Pancreas (tissue), 10 donors: ENCODE results near the gene FAM25A. TPM values are rescaled to one million over a fixed set of nuclear protein-coding genes. Genes with fewer than 3 reads are reported as not detected.

ENCODE experiments used
- ATAC-seq, 4 donors: fragments of 200-7000 bp; cut with Tn5 transposase; one replicate each; pipeline versions ENCODE4 v1.8.0 to v1.9.1; 2020; ENCODE audit warnings: mild to moderate bottlenecking in 4 of 4, moderate library complexity in 4 of 4
- DNase-seq, 6 donors: peaks; one replicate each; pipeline ENCODE4 v3.0.0-alpha.2; 2020
- FAIRE-seq: peaks from 2 replicates; lab custom pipeline; 2012; peaks lifted over from hg19 to GRCh38; lab: Jason Lieb, UNC
- H3K27ac ChIP-seq, 4 donors: fragments of 200-600 bp; sonication (generic); 1 replicate in 3 of 4; 2 replicates in 1 of 4; pipeline versions ENCODE4 v1.5.0 to v1.8.0; 2020
- H3K27me3 ChIP-seq, 4 donors: fragments of 200-600 bp; one replicate each; pipeline ENCODE4 v1.8.0; 2021
- H3K36me3 ChIP-seq, 3 donors: fragments of 200-600 bp; sonication (generic) in 1 of 3; one replicate each; pipeline versions ENCODE4 v1.5.0 to v1.8.0; 2020 to 2021
- H3K4me1 ChIP-seq, 3 donors: fragments of 200-600 bp; one replicate each; pipeline ENCODE4 v1.8.0; 2021
- H3K4me3 ChIP-seq, 4 donors: fragments of 200-600 bp; sonication (generic) in 2 of 4; one replicate each; pipeline versions ENCODE4 v1.5.0 to v1.8.0; 2020 to 2021
- H3K9me3 ChIP-seq, 4 donors: fragments of 200-600 bp; one replicate each; pipeline ENCODE4 v1.8.0; 2021
- WGBS, 2 donors: extraction: QIAGEN DNeasy Blood & Tissue Kit; methylation state at CpG; one replicate each; pipeline ENCODE4 v1.1.7; 2013; 5-methylcytosine and 5-hydroxymethylcytosine counted together
- intact Hi-C, 3 donors: fragments of 100-400 bp; cut with DNase I; formaldehyde crosslinking; loops; one replicate each; pipeline versions ENCODE4 v1.11.1 to v1.14.2; 2022
- polyA plus RNA-seq, 2 donors: library from polyadenylated mRNA; stranded (reverse); fragments of 200-250 nt; gene quantifications; one replicate each; pipeline ENCODE4 v1.2.3, GENCODE V29; 2013
- total RNA-seq, 6 donors: library from RNA; stranded (reverse); fragmentation: NEBNext Ultra II Directional in 4 of 6; extraction: Animal tissue kit (Norgen Biotek cat#: 25700) in 4 of 6; gene quantifications; one replicate each; pipeline versions ENCODE4 v1.2.1 to v1.2.4, GENCODE V29; 2021 to 2023
- TF ChIP-seq, protein P1 (sequence below), 4 donors: fragments of 200-600 bp; sonication (generic) in 3 of 4; IDR thresholded peaks; one replicate each; pipeline versions ENCODE4 v1.5.0 to v1.8.0; 2021; ENCODE audit warnings: antibody characterized with exemption in 4 of 4
- donor health status: healthy with polysubstance abuse.
- donor health status: DM: no; HTN: no; CAD: no; lungs with moderate emphysema.
- donor health status: DM: no; HTN: no; CAD: no.
- donor health status: control.
- donor health status: control.
- donor health status: Bipolar disorder and iron deficiency.
- donor health status: DM: yes; HTN: yes; CAD: no.
- donor health status: DM: no; HTN: no; CAD: no.
- donor health status: DM: no; HTN: no; CAD: no.
- donor health status: DM: yes; HTN: yes; CAD: no.

FAM25A gene
- total and polyA plus RNA-seq, 8 donors: 1.0 TPM; not detected in 7

DNA sequence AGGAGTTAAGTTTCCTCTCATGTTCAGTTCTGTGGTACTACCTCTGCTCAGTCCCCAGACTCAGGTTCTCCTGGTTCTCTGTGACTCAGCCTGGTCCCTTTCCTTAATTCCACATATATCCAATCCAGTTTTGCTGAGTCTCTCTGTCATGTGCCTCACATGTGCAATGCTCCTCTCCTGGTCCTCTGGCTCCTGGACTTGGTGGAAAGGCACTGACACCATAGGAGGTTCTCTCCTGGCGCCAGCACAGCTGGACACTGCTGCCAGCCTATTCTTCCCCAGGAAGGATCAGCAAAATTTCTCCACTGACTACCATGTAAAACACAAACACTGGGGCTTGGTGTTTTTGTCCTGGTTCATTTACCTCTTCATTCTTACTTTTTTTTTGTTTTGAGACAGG is 46.8 kb downstream of the FAM25A start:
- no peak overlapping the region for H3K4me3 ChIP-seq
- no peaks in the 10 kb centered on the region for H3K27me3 ChIP-seq
- TF ChIP-seq, protein P1, sequence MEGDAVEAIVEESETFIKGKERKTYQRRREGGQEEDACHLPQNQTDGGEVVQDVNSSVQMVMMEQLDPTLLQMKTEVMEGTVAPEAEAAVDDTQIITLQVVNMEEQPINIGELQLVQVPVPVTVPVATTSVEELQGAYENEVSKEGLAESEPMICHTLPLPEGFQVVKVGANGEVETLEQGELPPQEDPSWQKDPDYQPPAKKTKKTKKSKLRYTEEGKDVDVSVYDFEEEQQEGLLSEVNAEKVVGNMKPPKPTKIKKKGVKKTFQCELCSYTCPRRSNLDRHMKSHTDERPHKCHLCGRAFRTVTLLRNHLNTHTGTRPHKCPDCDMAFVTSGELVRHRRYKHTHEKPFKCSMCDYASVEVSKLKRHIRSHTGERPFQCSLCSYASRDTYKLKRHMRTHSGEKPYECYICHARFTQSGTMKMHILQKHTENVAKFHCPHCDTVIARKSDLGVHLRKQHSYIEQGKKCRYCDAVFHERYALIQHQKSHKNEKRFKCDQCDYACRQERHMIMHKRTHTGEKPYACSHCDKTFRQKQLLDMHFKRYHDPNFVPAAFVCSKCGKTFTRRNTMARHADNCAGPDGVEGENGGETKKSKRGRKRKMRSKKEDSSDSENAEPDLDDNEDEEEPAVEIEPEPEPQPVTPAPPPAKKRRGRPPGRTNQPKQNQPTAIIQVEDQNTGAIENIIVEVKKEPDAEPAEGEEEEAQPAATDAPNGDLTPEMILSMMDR (IDR thresholded peaks at IDR 0.05): no peak
- H3K36me3 ChIP-seq: peaks cover 5 to 22% (median 12%) of the 10 kb centered on the region in 3 donors
- FAIRE-seq (no peak), ATAC-seq (no peak), DNase-seq (no peak)
- no peaks in the 10 kb centered on the region for H3K4me1 ChIP-seq
- WGBS, 2 donors: 98 to 100% methylated on average over 1 of the region's 1 CpG
- H3K27ac ChIP-seq: no peak overlapping the region
- intact Hi-C loops: no loop called here
- H3K9me3 ChIP-seq: no peaks in the 10 kb centered on the region

DNA sequence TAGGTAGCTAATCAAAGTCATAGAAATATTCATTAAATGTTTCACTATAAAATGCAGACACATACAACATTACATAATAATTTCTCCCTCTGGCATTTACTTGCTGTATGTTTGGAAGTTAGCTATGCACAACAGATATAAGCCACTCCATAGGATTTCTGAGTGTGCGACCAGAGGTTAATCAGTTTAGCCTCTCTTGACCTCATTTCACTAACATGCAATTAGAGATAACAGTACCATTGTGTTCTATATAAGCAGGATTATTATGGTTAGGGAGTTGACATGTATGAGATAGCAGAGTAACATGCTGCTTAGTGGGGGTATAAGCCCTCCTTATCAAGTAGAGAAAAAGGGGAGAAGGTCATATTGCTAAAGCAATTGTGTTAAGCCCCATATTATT is 48.2 kb downstream of the FAM25A start:
- peaks cover 5 to 22% (median 11%) of the 10 kb centered on the region in 3 donors for H3K36me3 ChIP-seq
- H3K4me1 ChIP-seq: no peaks in the 10 kb centered on the region
- no peaks in the 10 kb centered on the region for H3K27me3 ChIP-seq
- ATAC-seq (no peak), FAIRE-seq (no peak), DNase-seq (no peak)
- H3K9me3 ChIP-seq: no peaks in the 10 kb centered on the region
- intact Hi-C loops: no loop called here
- TF ChIP-seq, protein P1 (IDR thresholded peaks at IDR 0.05): no peak
- WGBS, 2 donors: 80 to 86% methylated on average over 1 of the region's 1 CpG
- H3K27ac ChIP-seq: no peak overlapping the region
- no peak overlapping the region for H3K4me3 ChIP-seq

DNA sequence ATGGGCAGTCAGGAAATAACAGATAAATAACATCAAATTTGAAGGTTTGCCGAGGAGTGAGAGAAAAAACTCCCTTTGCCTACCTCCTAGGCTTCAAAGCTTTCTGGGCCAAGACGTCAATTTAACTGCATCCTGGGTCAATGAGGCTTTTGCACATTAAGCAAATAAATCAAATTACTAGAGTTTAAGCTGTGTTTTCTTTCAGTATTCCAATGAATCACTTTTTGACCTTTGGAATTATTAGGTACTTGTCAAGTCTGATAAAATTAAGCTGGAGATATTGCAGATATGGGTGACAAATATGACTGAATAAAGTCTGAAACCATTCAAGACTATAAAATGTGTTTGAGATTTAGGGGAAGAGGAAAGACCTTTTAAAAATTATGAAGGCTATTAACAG is 52.4 kb downstream of the FAM25A start:
- Histone ChIP-seq H3K27ac (no peak overlapping the region), H3K4me1 (no peaks in the 10 kb centered on the region), H3K9me3 (no peaks in the 10 kb centered on the region), H3K27me3 (no peaks in the 10 kb centered on the region), H3K4me3 (no peak overlapping the region), H3K36me3 (peaks cover 0 to 13% (median 4%) of the 10 kb centered on the region in 3 donors)
- DNase-seq (no peak), FAIRE-seq (no peak), ATAC-seq (no peak)
- TF ChIP-seq, protein P1 (IDR thresholded peaks at IDR 0.05): no peak
- intact Hi-C loops: no loop called here
- WGBS, 2 donors: 43 to 45% methylated on average over 2 of the region's 2 CpGs

Other genes starting within 250 kb of the FAM25A start
- 1 to 10 TPM; 3.4 to 7.4 (median 5.1) TPM for gene MMRN2, start 62.7 kb upstream of the FAM25A start, total RNA-seq
- 1 to 10 TPM; 3.2 to 5.2 TPM for gene MMRN2, start 62.7 kb upstream of the FAM25A start, polyA plus RNA-seq
- gene SNCG, start 61.7 kb upstream of the FAM25A start, total RNA-seq: 1 to 10 TPM; 1.2 to 3.0 (median 1.7) TPM
- 10 to 100 TPM; 20.2 to 20.3 TPM for gene SNCG, start 61.7 kb upstream of the FAM25A start, polyA plus RNA-seq
- gene ADIRF, start 51.8 kb upstream of the FAM25A start, total RNA-seq: 10 to 100 TPM in 4 of 6 donors, 1 to 10 TPM in 2; 7.0 to 16.5 (median 10.5) TPM
- 100 to 1,000 TPM in 1 of 2 donors, 10 to 100 TPM in 1; 84.9 to 111 TPM for gene ADIRF, start 51.8 kb upstream of the FAM25A start, polyA plus RNA-seq
- gene GLUD1, start 74.5 kb downstream of the FAM25A start, total RNA-seq: 10 to 100 TPM; 32.1 to 62.0 (median 47.9) TPM
- gene GLUD1, start 74.5 kb downstream of the FAM25A start, polyA plus RNA-seq: 10 to 100 TPM; 24.1 to 40.7 TPM
- 10 to 100 TPM in 4 of 6 donors, 1 to 10 TPM in 2; 8.0 to 15.7 (median 10.7) TPM for gene SHLD2, start 74.9 kb downstream of the FAM25A start, total RNA-seq
- 10 to 100 TPM in 1 of 2 donors, 1 to 10 TPM in 1; 8.6 to 11.8 TPM for gene SHLD2, start 74.9 kb downstream of the FAM25A start, polyA plus RNA-seq
- 1 to 10 TPM in 3 of 6 donors, under 1 TPM in 3; 0.52 to 1.8 (median 0.98) TPM for gene NUTM2A, start 205.2 kb downstream of the FAM25A start, total RNA-seq
- 1 to 10 TPM; 1.9 to 3.6 TPM for gene NUTM2A, start 205.2 kb downstream of the FAM25A start, polyA plus RNA-seq